Measurements from ENCODE around the gene PEPD. TPM values are rescaled to one million over a fixed set of nuclear protein-coding genes. Genes with fewer than 3 reads are reported as not detected.
"Not testable (repeated sequence)": the region's sequence is repeated elsewhere in the genome, so short reads cannot be mapped to it uniquely, and the experiment has no call there.

Gene PEPD
- polyA plus RNA-seq, 4 donors: 104 to 134 (median 121) TPM

DNA sequence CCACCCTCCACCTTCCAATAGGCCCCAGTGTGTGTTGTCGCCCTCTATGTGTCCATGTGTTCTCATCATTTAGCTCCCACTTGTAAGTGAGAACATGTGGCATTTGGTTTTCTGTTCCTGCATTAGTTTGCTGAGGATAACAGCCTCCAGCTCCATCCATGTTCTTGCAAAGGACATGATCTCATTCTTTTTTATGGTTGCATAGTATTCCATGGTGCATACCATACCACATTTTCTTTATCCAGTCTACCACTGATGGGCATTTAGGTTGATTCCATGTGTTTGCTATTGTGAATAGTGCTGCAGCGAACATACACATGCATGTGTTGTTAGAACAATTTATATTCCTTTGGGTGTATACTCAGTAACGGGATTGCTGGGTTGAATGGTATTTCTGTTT lies 42.0 kb downstream of the PEPD start:
- DNase-seq (ENCODE audit: low read depth in 4 of 4, low spot score in 3 of 4): not testable (repeated sequence)

DNA sequence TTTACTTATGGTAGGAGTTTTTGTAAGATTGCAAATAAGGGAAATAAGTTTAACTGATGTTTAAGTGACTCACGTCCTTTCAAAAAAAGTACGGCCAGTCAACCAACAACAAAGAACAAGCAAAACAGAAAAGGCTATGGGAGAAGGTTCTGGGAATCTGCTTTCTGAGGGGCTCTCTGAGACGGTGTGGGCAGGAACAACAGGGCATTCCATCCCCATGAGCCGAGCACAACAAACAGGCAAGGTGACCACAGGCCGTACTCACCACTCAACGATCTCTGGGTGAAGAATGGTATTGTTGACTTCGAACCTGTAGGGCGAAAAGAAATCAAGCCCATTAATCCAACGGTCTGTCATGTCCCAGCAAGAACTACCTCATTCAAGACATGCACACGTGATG lies 43.8 kb downstream of the PEPD start:
- no peak for DNase-seq (ENCODE audit: low read depth in 4 of 4, low spot score in 3 of 4)

DNA sequence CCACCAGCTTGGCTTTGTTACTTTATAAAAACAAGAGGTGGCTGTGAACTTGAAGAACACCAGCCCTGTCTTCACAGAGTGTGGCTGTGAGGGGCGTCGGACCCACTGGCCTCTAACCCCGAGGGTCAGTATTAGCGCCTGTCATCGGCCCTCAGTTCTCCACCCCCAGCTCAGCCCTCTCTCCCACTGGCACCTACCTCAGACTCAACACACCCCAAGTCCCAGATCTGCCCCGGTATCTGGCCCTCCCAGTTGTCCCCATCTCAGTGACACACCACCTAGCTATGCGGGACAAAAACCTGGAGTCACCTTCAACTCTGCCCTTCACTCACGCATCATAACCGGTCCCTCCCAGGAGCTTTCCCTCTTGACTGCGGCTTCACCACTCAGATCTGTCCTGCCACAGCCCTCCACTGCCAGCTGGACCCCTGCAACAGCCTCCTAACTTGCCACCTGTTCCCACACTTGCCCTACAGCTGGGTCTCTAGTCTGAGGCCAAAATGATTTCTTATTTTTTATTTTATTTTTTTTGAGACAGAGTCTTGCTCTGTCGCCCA lies 45.4 kb downstream of the PEPD start:
- no peak for DNase-seq (ENCODE audit: low read depth in 4 of 4, low spot score in 3 of 4)

DNA sequence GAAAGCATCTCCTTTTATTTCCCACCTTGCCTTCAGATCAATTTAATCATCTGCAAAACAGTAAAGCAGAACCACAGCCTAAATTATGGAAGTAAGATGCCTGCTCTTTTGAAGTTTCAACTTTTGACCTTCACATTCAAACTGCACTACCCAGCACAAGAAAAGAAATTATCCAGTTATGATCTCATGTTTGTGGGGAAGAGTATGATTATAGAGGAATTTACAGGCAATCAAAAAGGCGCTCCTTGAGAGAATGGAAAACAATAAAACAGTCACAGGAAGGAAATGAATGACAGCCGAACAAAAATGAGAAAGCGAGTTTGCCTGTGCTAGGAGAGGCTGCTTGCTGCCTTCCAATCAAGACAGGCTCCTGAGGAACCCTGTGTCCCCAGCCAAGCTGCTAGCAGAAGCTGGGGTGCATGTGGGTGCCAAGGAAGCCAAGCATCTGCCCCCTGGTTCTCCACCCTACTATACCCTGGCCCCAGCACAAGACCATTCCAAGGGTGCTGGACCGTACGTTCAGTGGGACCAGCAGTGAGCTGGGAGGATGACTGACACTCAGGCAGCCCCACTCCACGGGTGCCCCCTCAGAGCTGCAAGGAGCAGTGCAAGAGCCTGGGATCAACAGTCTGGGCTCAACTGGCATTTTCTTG lies 47.8 kb downstream of the PEPD start:
- no peak for DNase-seq (ENCODE audit: low read depth in 4 of 4, low spot score in 3 of 4)

DNA sequence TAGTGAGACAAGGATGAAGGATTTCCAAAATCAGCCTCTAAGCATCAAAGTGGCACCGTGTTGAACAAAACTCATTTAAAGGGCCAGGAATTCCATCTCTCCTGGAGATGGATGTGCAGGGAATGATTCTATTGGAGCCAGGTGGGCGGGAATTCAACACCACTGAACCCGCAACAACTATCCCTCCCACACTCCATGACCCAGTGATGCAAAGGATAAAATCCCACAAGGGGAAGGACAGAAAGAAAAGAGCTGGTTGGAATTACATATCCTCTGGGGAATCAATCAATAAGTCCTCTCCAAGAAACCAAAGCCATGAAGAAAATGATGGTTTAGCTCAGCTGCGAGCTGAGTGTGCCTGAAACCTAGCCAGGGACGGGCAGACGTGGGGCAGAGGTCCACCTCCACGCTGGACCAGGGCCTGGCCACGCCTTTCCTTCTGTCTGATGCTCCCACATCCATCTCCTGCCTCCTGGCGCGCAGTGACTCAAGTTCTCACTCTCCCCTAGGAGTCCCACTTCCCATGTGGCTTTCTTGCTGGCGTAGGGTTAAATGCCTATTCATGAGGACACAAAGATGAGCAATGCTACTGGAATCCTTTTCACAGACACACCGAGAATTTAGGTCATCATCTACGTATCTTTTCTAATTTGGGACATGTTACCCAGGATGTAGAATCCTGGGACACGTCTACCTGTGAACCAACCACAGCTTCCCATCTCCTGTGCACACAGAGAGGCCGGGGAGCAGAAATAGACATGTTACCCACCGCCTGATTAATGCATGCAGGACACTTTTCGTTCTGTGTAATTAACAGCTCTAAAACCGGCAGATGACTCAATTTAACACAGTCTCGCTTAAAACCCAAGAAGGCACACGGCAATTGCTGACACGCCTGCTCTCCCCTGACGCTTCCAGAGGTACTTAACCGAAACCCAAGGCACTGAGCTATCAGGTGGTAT lies 48.6 kb downstream of the PEPD start:
- DNase-seq (ENCODE audit: low read depth in 4 of 4, low spot score in 3 of 4): no peak

DNA sequence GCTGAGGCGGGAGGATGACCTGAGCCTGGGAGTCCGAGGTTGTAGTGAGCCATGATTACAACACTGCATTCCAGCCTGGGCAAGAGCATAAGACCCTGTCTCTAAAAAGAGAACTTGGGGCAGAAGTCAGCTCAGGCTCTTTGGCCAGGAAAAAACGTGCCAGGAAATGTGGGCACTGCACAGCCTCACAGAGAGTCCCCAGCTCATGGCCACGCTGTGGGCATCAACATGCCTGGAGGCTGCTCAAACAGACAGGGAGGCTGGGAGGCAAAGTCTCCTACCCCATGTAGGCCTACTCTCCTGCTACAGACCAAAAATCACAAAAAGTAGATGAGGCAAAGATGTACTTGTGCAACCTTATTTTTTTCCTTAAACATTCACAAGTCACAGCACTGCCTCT lies 49.4 kb downstream of the PEPD start:
- no peak for DNase-seq (ENCODE audit: low read depth in 4 of 4, low spot score in 3 of 4)

DNA sequence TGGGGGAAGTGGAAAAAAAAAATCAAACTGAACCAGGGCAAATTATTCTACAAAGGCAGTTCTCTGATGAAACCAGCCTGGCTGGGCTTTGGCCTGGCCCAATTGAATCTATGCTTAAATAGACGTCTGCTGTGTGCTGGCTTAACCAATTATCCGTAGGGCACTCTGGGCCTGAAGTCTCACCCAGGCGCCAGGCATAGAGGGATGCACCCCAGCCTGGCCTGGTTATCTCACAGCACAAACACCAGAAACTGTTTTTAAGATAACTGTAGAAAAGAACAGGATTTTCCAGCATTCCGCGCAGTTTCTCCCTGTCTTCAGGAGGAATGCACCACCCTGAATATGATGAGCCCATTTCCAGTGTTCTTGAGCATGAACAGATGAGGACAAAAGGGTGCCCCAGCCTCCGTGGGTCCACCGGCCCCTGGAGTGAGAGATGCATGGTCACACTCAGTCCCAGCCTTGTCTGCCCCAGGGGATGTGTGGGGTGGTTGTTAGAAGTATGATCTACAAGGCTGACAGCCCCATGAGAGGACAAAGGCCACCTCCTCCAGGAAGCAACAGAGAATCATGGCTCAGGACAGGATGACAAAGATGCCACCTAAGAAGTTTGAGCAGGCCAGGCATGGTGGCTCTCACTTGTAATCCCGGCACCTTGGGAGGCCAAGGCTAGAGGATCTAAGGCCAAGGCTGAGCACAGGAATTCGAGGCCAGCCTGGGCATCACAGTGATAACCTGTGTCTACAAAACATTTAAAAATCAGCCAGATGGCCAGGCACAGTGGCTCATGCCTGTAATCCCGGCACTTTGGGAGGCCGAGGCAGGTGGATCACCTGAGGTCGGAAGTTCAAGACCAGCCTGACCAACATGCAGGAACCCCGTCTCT lies 50.2 kb downstream of the PEPD start:
- DNase-seq (ENCODE audit: low read depth in 4 of 4, low spot score in 3 of 4): no peak

DNA sequence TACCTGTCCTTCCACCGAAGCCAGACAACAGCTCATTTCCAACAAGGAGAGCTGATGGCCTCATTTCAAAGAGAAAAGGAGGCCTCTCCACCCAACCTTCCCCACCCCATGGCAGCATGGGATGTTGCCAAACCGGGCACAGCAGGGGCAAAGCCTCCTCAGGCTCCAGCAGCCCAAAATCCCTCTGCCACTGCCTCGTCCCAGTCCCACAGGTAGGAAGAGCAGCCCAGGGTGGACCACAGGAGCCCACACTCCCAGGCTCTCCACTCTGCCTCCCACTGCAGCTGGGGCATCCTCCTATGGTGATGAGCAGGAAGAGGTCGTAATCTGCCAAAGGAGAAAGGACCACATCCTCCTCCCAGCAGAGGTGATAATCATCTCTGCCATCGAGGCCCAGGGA lies 50.9 kb downstream of the PEPD start:
- DNase-seq (ENCODE audit: low read depth in 4 of 4, low spot score in 3 of 4): no peak

DNA sequence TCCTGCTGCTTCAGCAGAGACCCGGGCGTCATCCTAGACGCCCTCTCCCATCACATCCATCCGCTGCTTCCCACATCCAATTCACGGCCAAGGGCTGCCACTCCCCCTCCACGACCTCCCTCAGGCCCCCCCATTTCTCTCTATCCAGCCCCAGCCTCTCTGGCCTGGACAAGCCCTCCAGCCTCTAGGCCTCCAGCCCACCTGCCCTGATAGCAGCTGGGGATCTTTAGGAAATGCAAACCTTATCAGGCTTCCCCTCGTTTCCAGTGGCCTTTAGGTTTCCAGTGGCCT lies 51.6 kb downstream of the PEPD start:
- no peak for DNase-seq (ENCODE audit: low read depth in 4 of 4, low spot score in 3 of 4)

DNA sequence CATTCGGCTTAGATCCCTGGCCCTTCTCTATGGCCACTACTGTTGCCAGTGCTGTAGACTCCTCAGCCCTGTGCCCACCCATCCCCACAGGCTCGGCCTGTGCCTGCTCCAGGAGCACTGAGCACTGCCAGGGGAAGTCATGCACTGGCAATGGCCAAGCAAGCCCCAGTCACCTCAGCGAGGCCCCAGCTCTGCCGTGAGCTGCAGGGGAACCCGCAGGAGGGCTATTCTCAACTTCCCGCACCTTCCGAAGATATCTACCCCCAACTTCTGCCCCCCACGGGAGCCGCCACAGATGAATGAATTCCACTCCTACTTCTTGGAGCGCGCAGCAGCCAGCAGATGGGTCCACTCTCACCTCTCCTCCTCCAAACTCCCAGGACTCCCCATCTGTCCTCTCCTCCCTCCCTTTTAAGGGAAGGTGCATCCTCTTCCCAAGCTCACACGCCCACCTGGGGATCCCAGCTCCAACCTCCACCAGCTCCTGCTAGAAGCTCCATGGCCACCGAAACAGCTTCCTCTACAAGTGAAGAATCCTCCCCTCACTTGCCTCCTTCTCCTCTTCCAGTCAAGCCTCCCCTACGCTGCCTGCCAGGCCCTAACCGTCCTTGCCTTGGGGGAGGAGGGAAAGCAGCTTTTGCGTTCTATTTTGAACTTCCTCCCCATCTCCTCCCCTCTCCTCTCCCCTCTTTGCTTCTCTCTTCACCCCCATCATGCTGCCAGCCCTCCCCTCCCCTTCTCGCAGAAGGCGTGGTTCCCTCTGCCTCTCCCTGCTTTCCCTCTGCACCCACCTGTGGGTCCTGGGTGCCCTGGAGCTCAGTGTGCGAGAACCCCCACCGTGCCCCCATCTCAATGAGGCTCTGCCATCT lies 52.2 kb downstream of the PEPD start:
- DNase-seq (ENCODE audit: low read depth in 4 of 4, low spot score in 3 of 4): no peak

DNA sequence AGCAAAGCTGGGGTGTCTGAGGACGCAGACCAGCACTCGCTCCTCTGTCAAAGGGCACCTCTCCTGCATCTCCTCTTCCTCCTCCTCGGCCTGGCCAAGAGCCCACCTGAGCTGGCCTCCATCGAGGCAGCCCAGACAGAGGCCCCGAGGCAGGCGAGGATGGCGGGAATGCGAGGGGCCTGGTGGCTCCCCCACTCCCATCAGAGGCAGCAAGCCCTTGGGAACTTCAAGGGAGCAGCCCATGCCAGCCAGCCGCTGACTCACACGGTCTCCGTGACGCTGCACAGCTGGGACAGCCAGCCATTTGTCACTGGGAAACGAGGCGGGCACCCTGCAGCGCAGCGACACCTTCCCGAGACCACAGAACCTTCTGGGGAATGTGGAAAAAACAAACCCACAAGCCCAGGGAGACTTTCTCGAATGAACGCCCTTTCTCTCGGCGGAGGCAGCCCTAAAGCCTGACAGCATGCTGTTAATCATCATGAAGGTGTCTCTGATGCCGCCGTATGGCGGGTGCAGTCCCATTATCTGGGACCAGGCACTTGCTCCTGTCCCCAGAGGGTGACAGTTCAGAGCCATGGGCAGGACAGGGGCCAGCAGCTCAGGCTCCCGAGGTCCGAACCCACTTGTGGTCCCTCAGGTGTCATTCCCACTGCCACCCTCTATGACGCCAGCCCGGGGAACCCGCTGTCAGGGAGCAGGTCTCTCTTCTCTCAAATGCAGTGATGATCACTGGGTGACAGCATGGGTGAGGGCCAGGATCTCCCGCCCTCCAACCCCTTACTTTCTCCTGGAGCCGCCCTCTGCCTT lies 53.0 kb downstream of the PEPD start:
- DNase-seq (ENCODE audit: low read depth in 4 of 4, low spot score in 3 of 4): no peak

DNA sequence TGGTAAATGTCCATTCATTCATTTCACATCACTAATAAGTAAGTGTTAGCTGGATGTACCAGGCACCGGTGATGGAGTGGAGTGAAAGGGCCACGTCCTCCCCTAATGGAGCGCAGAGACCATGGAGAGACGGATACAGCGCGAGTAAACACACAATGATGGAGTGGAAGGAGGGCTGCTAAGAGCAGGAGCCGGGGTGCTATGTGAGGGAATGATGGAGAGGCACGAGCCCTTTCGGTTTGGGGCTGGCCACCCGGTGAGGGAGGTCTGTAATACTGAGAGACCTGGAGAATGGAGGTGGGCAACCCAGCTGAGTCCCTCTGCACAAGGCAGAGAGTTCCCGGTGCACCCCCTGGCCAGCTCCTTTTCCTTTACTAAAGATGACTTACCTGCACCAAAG lies 53.7 kb downstream of the PEPD start:
- DNase-seq (ENCODE audit: low read depth in 4 of 4, low spot score in 3 of 4): no peak

DNA sequence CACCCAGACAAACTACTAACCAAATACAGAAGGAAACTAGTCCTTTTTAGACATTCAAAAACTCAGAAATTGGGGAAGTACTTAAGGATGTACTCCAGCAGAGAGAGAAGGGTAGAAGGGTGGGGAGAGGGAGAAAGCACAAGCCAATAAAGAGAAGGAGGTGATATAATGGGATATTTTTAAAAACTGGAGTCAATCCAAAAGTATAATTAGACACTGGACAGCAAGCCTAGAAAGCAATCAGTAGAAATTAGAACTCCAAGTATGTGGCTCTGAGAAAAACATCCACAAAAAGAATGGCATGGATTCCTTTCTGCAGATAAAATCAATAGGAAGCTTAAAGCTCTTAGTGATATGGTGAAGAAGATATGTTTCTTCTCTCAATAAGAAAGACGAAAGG lies 55.8 kb downstream of the PEPD start:
- no peak for DNase-seq (ENCODE audit: low read depth in 4 of 4, low spot score in 3 of 4)

DNA sequence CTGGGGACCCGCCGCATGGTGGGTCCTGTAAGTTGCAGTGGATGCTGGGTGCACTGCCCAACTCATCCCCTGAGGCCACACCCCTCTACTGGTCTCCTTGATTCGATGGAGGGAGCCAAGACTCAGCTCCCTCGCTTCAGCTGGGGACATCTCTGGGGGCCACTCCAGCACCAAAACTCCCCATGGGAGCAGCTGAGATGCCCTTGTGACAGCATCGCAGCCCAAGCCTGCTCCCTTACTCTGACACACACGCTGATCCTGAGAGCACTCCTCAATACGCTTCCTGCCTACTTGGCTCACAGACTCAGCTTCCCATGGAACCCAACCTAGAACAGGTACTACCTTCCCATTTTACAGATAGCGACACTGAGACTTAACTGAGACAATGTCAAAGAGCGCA lies 56.2 kb downstream of the PEPD start:
- no peak for DNase-seq (ENCODE audit: low read depth in 4 of 4, low spot score in 3 of 4)

DNA sequence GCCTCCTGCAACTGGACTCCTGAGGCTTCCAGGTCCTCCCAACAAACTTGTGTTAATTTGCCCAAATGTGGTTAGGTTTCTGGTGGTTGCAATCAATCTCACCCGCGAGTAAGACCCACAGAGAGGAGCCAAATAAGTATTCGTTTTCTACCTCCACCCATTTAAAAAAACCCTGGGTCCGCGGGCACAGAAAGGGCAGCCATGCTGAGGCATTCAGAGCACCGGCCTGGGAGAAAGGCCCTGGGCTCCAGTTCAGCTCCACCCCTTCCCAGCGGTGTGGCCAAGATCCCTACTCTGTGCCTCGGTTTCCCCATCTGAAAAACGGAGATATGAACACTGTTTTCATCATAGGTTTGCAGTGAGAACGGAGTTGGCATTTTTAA lies 56.9 kb downstream of the PEPD start:
- no peak for DNase-seq (ENCODE audit: low read depth in 4 of 4, low spot score in 3 of 4)

DNA sequence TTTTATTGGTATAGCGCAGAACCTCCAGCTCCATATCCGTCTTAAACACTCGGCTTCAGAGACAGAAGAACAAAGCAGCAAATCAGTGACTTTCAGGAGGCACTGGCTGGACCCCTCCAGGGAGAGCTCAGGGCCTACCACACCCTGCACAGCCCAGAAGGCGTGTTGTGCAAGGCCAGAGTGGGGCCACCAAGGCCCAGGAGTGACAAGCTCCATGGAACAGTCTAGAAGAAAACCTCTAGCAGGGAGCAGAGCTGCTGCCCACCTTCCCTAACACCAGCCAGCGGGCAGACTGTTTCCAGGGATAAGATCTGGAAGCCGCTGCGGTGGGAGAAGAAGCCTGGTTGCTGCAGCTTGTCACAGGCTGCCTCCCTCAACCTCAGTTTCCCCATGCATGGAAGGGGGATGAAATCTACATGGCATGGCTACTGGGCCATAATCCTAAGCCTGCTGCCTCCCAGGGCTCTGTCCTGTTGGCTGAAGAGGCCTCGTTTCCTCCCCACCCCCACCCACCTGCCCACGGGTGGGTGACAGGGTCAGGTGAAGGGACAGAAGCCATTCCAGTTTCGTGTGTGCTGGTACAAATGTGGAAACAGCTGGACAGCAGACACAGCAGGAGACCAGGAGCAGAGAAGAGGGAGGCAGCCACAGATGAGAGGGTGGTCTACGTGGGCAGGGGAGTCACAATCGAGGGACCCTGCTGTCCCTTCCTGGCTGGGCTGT lies 57.4 kb downstream of the PEPD start:
- DNase-seq (ENCODE audit: low read depth in 4 of 4, low spot score in 3 of 4): no peak

DNA sequence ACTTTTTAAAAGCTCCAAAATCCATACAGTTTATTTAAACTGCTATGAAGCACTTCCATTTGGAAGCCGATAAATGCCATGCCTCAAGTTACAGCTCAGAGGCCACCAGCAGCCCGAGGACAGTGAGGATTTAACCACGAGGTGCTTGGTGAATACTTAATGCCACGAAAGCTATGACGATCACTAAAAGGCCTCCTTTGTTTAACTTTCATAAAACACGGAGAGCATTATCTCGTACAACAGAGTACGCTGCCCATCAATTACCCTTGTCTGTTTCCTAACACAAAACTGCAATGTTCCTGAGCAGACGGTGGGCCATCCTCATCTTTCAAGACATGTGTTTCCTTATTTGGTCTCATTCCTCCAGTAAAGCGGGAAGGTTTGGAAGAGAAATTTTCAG lies 58.4 kb downstream of the PEPD start:
- DNase-seq (ENCODE audit: low read depth in 4 of 4, low spot score in 3 of 4): no peak

DNA sequence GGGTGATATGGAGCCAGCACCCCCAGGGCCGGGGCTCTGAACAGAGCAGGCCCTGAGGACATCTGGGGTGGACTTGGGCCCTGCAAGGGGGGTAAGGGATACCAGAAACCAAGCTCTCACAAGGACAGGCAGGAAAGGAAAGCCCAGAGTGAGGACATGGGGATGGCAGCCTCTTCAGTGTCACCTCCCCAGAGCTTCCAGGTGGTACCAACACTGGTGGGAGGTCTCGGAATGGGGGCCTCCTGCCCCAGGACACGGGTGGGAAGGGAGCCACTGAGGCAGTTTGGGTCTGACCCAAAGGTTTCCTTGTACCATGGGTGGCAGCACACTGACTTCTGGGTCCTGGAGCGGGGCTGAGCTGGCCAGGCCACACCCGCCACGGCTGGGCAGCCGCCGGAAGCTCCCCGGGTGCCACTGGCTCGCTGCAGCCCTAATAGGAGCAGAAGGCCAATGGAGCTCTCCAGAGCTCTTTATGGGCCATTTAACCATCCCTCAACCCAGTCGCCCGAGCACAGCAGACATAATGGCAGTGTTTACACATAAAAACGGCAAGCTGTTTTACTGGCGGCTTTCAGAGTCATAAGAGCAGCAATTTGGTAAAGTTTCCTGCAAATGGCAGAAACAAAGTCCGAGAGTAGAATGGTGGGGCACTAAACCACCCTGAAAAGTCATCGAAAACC lies 59.3 kb downstream of the PEPD start:
- DNase-seq (ENCODE audit: low read depth in 4 of 4, low spot score in 3 of 4): no peak

Data from right renal pelvis (tissue), 4 donors.